Erythroblast (primary cell): ENCODE measurements around the gene S1PR4.

ENCODE experiments used
- GATA1 ChIP-seq: IDR thresholded peaks from 2 replicates; pipeline ENCODE4 v1.6.1; 2011; ENCODE audit warnings: low read depth, mild to moderate bottlenecking, control low read depth, low read length, moderate library complexity
- POLR2A ChIP-seq: IDR thresholded peaks from 2 replicates; pipeline ENCODE4 v1.6.1; 2011; ENCODE audit warnings: mild to moderate bottlenecking, low read length

GRCh38 chr19:3186891-3187661 lies 8.5 kb downstream of the S1PR4 start:
- no peak for TF ChIP-seq POLR2A
- no peak for TF ChIP-seq GATA1
